HCT116 (cell line): ENCODE data around the gene SCGB1A1.

Experiments
- CTCF ChIP-seq, 3 experiments: fragments of 200-600 bp in 1 of 3; sonication (generic) in 1 of 3; IDR thresholded peaks in 2 of 3; conservative IDR thresholded peaks in 1 of 3; 2 replicates each; pipeline ENCODE4 v1.5.1; 2012 to 2017; ENCODE audit warnings: low read depth in 2 of 3, low read length in 2 of 3, antibody characterized with exemption in 1 of 3, borderline replicate concordance in 1 of 3, control low read depth in 1 of 3, mild to moderate bottlenecking in 1 of 3, mixed read lengths in 1 of 3, mixed run types in 1 of 3, moderate library complexity in 1 of 3; ENCODE audit not compliant: insufficient read depth in 1 of 3
- MAX ChIP-seq: IDR thresholded peaks from 2 replicates; pipeline ENCODE4 v1.6.1; 2012
- POLR2A ChIP-seq: IDR thresholded peaks from 2 replicates; pipeline ENCODE4 v1.7.0; 2011; ENCODE audit warnings: borderline replicate concordance; ENCODE audit not compliant: insufficient read depth, insufficient read length; ENCODE audit errors: extremely low read depth
- POLR2AphosphoS5 ChIP-seq: IDR thresholded peaks from 2 replicates; pipeline ENCODE4 v1.6.1; 2011; ENCODE audit warnings: mild to moderate bottlenecking, low read depth, low read length, moderate library complexity
- REST ChIP-seq: IDR thresholded peaks from 2 replicates; pipeline ENCODE4 v1.6.1; 2012; ENCODE audit warnings: low read depth
- ZFX ChIP-seq: fragments of 450-650 bp; IDR thresholded peaks from 2 replicates; pipeline ENCODE4 v1.6.1; 2017

- TF ChIP-seq POLR2A (no peak), ZFX (no peak), MAX (no peak), POLR2AphosphoS5 (no peak), CTCF (IDR thresholded peaks at IDR 0.05 in 2 of 3, conservative IDR thresholded peaks at IDR 0.05 in 1 of 3; ENCODE audit: borderline replicate concordance in 1 of 3, insufficient read depth in 1 of 3, low read depth in 2 of 3, low read length in 2 of 3) (no peak), REST (no peak)
These were observed 16.4 kb upstream of the SCGB1A1 start for GRCh38 chr11:62402226-62402959.
